HEK293 (cell line): ENCODE results near the gene NKX1-1.

ENCODE experiments used
- OVOL3 ChIP-seq: fragments of 450-650 bp; formaldehyde crosslinking; IDR thresholded peaks from 2 replicates; pipeline ENCODE4 v1.5.1; 2016; ENCODE audit warnings: missing biosample characterization, missing genetic modification characterization
- REST ChIP-seq: fragments of 450-650 bp; formaldehyde crosslinking; IDR thresholded peaks from 2 replicates; pipeline ENCODE4 v1.5.1; 2016; ENCODE audit warnings: missing biosample characterization, missing genetic modification characterization
- ZNF623 ChIP-seq: fragments of 450-650 bp; formaldehyde crosslinking; IDR thresholded peaks from 2 replicates; pipeline ENCODE4 v1.5.1; 2016; ENCODE audit warnings: missing biosample characterization, missing genetic modification characterization
- TF ChIP-seq, protein P1 (sequence below): fragments of 450-650 bp; formaldehyde crosslinking; IDR thresholded peaks from 2 replicates; pipeline ENCODE4 v1.5.1; 2016; ENCODE audit warnings: missing biosample characterization, missing genetic modification characterization

GRCh38 chr4:1396806-1397455, 9.3 kb downstream of the NKX1-1 start:
- TF ChIP-seq, protein P1, sequence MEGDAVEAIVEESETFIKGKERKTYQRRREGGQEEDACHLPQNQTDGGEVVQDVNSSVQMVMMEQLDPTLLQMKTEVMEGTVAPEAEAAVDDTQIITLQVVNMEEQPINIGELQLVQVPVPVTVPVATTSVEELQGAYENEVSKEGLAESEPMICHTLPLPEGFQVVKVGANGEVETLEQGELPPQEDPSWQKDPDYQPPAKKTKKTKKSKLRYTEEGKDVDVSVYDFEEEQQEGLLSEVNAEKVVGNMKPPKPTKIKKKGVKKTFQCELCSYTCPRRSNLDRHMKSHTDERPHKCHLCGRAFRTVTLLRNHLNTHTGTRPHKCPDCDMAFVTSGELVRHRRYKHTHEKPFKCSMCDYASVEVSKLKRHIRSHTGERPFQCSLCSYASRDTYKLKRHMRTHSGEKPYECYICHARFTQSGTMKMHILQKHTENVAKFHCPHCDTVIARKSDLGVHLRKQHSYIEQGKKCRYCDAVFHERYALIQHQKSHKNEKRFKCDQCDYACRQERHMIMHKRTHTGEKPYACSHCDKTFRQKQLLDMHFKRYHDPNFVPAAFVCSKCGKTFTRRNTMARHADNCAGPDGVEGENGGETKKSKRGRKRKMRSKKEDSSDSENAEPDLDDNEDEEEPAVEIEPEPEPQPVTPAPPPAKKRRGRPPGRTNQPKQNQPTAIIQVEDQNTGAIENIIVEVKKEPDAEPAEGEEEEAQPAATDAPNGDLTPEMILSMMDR (tag by site-specific recombination) = no peak
- no peak for TF ChIP-seq REST (tag by site-specific recombination)
- TF ChIP-seq OVOL3 (tag by site-specific recombination) = no peak
- no peak for TF ChIP-seq ZNF623
